IMR-90 (cell line): ENCODE measurements around the gene CKLF. TPM values are rescaled to one million over a fixed set of nuclear protein-coding genes. Genes with fewer than 3 reads are reported as not detected.

Source experiments
- ATAC-seq: fragments of 200-7000 bp; cut with Tn5 transposase; 2 replicates; pipeline ENCODE4 v1.9.1; 2020; ENCODE audit warnings: low read depth, mild to moderate bottlenecking, moderate library complexity
- BruUV-seq: library from RNA; stranded (reverse); fragments of 400-500 nt; replicated peaks from 2 replicates; lab custom pipeline; 2021; lab: Mats Ljungman, UMichigan
- CTCF ChIA-PET: fragments of 300-600 bp; formaldehyde crosslinking; extraction: SDS; loops from one replicate; lab custom pipeline; 2021; ENCODE audit warnings: antibody characterized with exemption; lab: Yijun Ruan, JAX
- POLR2A ChIA-PET: fragments of 300-600 bp; sonication (Branson Sonifier 250); formaldehyde crosslinking; loops from one replicate; lab custom pipeline; 2022; ENCODE audit warnings: antibody characterized with exemption; ENCODE audit not compliant: unreplicated experiment; lab: Charles Lee
- DNase-seq: peaks from one replicate; pipeline ENCODE4 v3.0.0; 2013
- H2AFZ ChIP-seq: replicated peaks from 2 replicates; pipeline ENCODE3; 2013; ENCODE audit warnings: low read length, mild to moderate bottlenecking; ENCODE audit not compliant: poor library complexity
- H2AK5ac ChIP-seq: 2 replicates; pipeline ENCODE4 v1.6.1; 2013; ENCODE audit warnings: low read depth, low read length, inconsistent platforms
- H2AK9ac ChIP-seq: replicated peaks from 2 replicates; pipeline ENCODE3; 2013; ENCODE audit warnings: mild to moderate bottlenecking, low read depth, low read length, moderate library complexity; ENCODE audit not compliant: poor library complexity
- H2BK120ac ChIP-seq: 2 replicates; pipeline ENCODE4 v1.6.1; 2013; ENCODE audit warnings: low read depth, low read length, inconsistent platforms
- H2BK15ac ChIP-seq: 3 replicates; pipeline ENCODE4 v1.6.1; 2013; ENCODE audit warnings: low read depth, low read length, inconsistent platforms
- H2BK20ac ChIP-seq: 2 replicates; pipeline ENCODE4 v1.6.1; 2013; ENCODE audit warnings: low read depth, mild to moderate bottlenecking, inconsistent platforms, low read length, moderate library complexity
- H2BK5ac ChIP-seq: 2 replicates; pipeline ENCODE4 v1.6.1; 2013; ENCODE audit warnings: mild to moderate bottlenecking, low read depth, low read length, inconsistent platforms; ENCODE audit not compliant: poor library complexity, severe bottlenecking
- H3K14ac ChIP-seq: replicated peaks from 2 replicates; pipeline ENCODE4 v1.6.1; 2013; ENCODE audit warnings: low read depth, low read length, inconsistent platforms
- H3K18ac ChIP-seq: 2 replicates; pipeline ENCODE4 v1.6.1; 2013; ENCODE audit warnings: low read depth, low read length, control low read depth
- H3K23ac ChIP-seq: 2 replicates; pipeline ENCODE4 v1.6.1; 2013; ENCODE audit warnings: low read depth, low read length, inconsistent platforms
- H3K27ac ChIP-seq: 2 replicates; pipeline ENCODE4 v1.5.1; 2013; ENCODE audit warnings: mild to moderate bottlenecking, control low read depth, low read length; ENCODE audit not compliant: insufficient read depth
- H3K27me3 ChIP-seq: 2 replicates; pipeline ENCODE4 v1.6.1; 2013; ENCODE audit warnings: low read length; ENCODE audit not compliant: control insufficient read depth, insufficient read depth
- H3K36me3 ChIP-seq: 2 replicates; pipeline ENCODE4 v1.6.1; 2013; ENCODE audit warnings: low read length, mixed read lengths; ENCODE audit not compliant: control insufficient read depth, insufficient read depth
- H3K4ac ChIP-seq: 2 replicates; pipeline ENCODE4 v1.6.1; 2013; ENCODE audit warnings: low read depth, low read length, inconsistent platforms
- H3K4me1 ChIP-seq: 2 replicates; pipeline ENCODE4 v1.6.1; 2013; ENCODE audit warnings: low read length, mixed read lengths; ENCODE audit not compliant: control insufficient read depth, insufficient read depth
- H3K4me2 ChIP-seq: 2 replicates; pipeline ENCODE4 v1.6.1; 2013; ENCODE audit warnings: low read depth, mild to moderate bottlenecking, control low read depth, low read length, moderate library complexity
- H3K4me3 ChIP-seq: 2 replicates; pipeline ENCODE4 v1.5.1; 2013; ENCODE audit warnings: low read depth, mild to moderate bottlenecking, control low read depth, low read length, moderate library complexity; ENCODE audit not compliant: insufficient read depth
- H3K56ac ChIP-seq: 2 replicates; pipeline ENCODE4 v1.6.1; 2013; ENCODE audit warnings: low read length, inconsistent platforms; ENCODE audit not compliant: insufficient read depth; ENCODE audit errors: extremely low read depth
- H3K79me1 ChIP-seq, 2 experiments: 2 replicates each; pipeline ENCODE4 v1.6.1; 2013; ENCODE audit warnings: low read length in 2 of 2, inconsistent platforms in 1 of 2, low read depth in 1 of 2
- H3K9ac ChIP-seq: 2 replicates; pipeline ENCODE4 v1.6.1; 2013; ENCODE audit warnings: low read depth, low read length, control low read depth
- H3K9me1 ChIP-seq: 2 replicates; pipeline ENCODE4 v1.6.1; 2013; ENCODE audit warnings: low read length, inconsistent platforms; ENCODE audit not compliant: insufficient read depth
- H3K9me3 ChIP-seq: 2 replicates; pipeline ENCODE4 v1.6.1; 2013; ENCODE audit warnings: low read length; ENCODE audit not compliant: control insufficient read depth, insufficient read depth
- H4K20me1 ChIP-seq: 2 replicates; pipeline ENCODE4 v1.6.1; 2013; ENCODE audit warnings: low read length, inconsistent platforms; ENCODE audit not compliant: insufficient read depth
- H4K5ac ChIP-seq: 2 replicates; pipeline ENCODE4 v1.6.1; 2013; ENCODE audit warnings: mild to moderate bottlenecking, low read depth, low read length, control low read depth
- H4K8ac ChIP-seq, 2 experiments: 2 replicates each; pipeline ENCODE4 v1.6.1; 2013; ENCODE audit warnings: low read depth in 2 of 2, low read length in 2 of 2, control low read depth in 1 of 2, inconsistent platforms in 1 of 2
- H4K91ac ChIP-seq: 2 replicates; pipeline ENCODE4 v1.6.1; 2013; ENCODE audit warnings: low read depth, low read length, inconsistent platforms; ENCODE audit not compliant: insufficient read depth
- BHLHE40 ChIP-seq: fragments of 150-350 bp; IDR thresholded peaks from 2 replicates; pipeline ENCODE4 v1.6.1; 2016; ENCODE audit warnings: mild to moderate bottlenecking, low read depth, low read length
- CEBPB ChIP-seq: IDR thresholded peaks from 2 replicates; pipeline ENCODE4 v1.6.1; 2012; ENCODE audit warnings: low read depth, low read length, improper control_type of control experiment
- CHD1 ChIP-seq: IDR thresholded peaks from 2 replicates; pipeline ENCODE4 v1.6.1; 2012; ENCODE audit warnings: low read depth, low read length, improper control_type of control experiment
- CTCF ChIP-seq: conservative IDR thresholded peaks from 2 replicates; pipeline ENCODE4 v1.5.1; 2012; ENCODE audit warnings: mild to moderate bottlenecking, low read depth, low read length, improper control_type of control experiment
- ELK1 ChIP-seq: fragments of 150-350 bp; IDR thresholded peaks from 2 replicates; pipeline ENCODE4 v1.6.1; 2016; ENCODE audit warnings: low read depth, mild to moderate bottlenecking, low read length, moderate library complexity, borderline replicate concordance
- FOS ChIP-seq: fragments of 150-350 bp; IDR thresholded peaks from 2 replicates; pipeline ENCODE4 v1.6.1; 2016; ENCODE audit warnings: low read depth, low read length
- MAFK ChIP-seq: IDR thresholded peaks from 2 replicates; pipeline ENCODE4 v1.6.1; 2012; ENCODE audit warnings: low read depth, low read length, improper control_type of control experiment
- MAZ ChIP-seq: IDR thresholded peaks from 2 replicates; pipeline ENCODE4 v1.6.1; 2012; ENCODE audit warnings: low read depth, mild to moderate bottlenecking, low read length, improper control_type of control experiment, moderate library complexity, borderline replicate concordance
- MXI1 ChIP-seq: IDR thresholded peaks from 2 replicates; pipeline ENCODE4 v1.6.1; 2012; ENCODE audit warnings: low read depth, mild to moderate bottlenecking, low read length, moderate library complexity, borderline replicate concordance
- NFE2L2 ChIP-seq: fragments of 150-350 bp; IDR thresholded peaks from 2 replicates; pipeline ENCODE4 v1.6.1; 2016; ENCODE audit warnings: low read depth, mild to moderate bottlenecking, low read length
- POLR2A ChIP-seq: IDR thresholded peaks from 2 replicates; pipeline ENCODE4 v1.6.1; 2012; ENCODE audit warnings: mild to moderate bottlenecking, low read depth, low read length
- RAD21 ChIP-seq: IDR thresholded peaks from 2 replicates; pipeline ENCODE4 v1.6.1; 2012; ENCODE audit warnings: low read length, improper control_type of control experiment
- RCOR1 ChIP-seq: IDR thresholded peaks from 2 replicates; pipeline ENCODE4 v1.6.1; 2012; ENCODE audit warnings: mild to moderate bottlenecking, low read length, improper control_type of control experiment; ENCODE audit not compliant: insufficient replicate concordance
- RFX5 ChIP-seq: IDR thresholded peaks from 2 replicates; pipeline ENCODE4 v1.8.0; 2012; ENCODE audit warnings: low read depth, mild to moderate bottlenecking, low read length, moderate library complexity
- SMC3 ChIP-seq: fragments of 150-350 bp; IDR thresholded peaks from 2 replicates; pipeline ENCODE4 v1.6.1; 2016; ENCODE audit warnings: low read depth, mild to moderate bottlenecking, antibody characterized with exemption, low read length, moderate library complexity
- USF2 ChIP-seq: fragments of 150-350 bp; IDR thresholded peaks from 2 replicates; pipeline ENCODE4 v1.6.1; 2017; ENCODE audit warnings: mild to moderate bottlenecking, antibody characterized with exemption, low read length, low read depth
- whole genome bisulfite sequencing, 2 experiments: methylation state at CpG; one replicate each; pipeline versions ENCODE4 v1.1.5 to v1.1.7; 2013; ENCODE audit warnings: missing lambda C conversion rate in 2 of 2; ENCODE audit not compliant: insufficient read length in 1 of 2; ENCODE audit errors: extremely low coverage in 2 of 2; 5-methylcytosine and 5-hydroxymethylcytosine counted together
- dilution Hi-C: fragments of 300-500 bp; cut with HindIII; formaldehyde crosslinking; loops from one replicate; pipeline ENCODE4 v1.14.3; 2018; ENCODE audit warnings: low sequenced_read_pairs; ENCODE audit not compliant: unreplicated experiment
- in situ Hi-C: fragments of 300-500 bp; cut with MboI; formaldehyde crosslinking; loops from 3 replicates; pipeline ENCODE4 v1.14.3; 2019; ENCODE audit warnings: low sequenced_read_pairs, inconsistent platforms, mixed read lengths
- intact Hi-C: fragments of 100-400 bp; cut with micrococcal nuclease; formaldehyde crosslinking; loops from 2 replicates; pipeline ENCODE4 v1.10.0; 2022
- polyA plus RNA-seq, 3 experiments: library from polyadenylated mRNA; depleted of rRNA; stranded (reverse); fragments of >200 nt; gene quantifications; 2 replicates each; pipeline ENCODE4 v1.2.3, GENCODE V29; 2012; ENCODE audit warnings: low replicate concordance in 1 of 3
- total RNA-seq: library from RNA; depleted of rRNA; stranded (reverse); fragments of >200 nt; gene quantifications from 2 replicates; pipeline ENCODE4 v1.2.3, GENCODE V29; 2012

CKLF gene
- total and polyA plus RNA-seq, 2 of the 4 experiments (the other 2 are of a cell fraction) = 60.8 to 92.2 TPM

- Histone ChIP-seq H3K27me3 (no peaks in the 10 kb centered on the region), H3K14ac (no peak overlapping the region), H3K18ac (no peak overlapping the region), H2AFZ (no peak overlapping the region), H3K9me3 (no peaks in the 10 kb centered on the region), H4K5ac (no peak overlapping the region), H3K4me3 (no peak overlapping the region), H4K8ac (no peak overlapping the region), H3K27ac (no peak overlapping the region), H3K9ac (no peak overlapping the region), H4K20me1 (no peaks in the 10 kb centered on the region), H2BK20ac (no peak overlapping the region), H2BK15ac (no peak overlapping the region), H3K23ac (no peak overlapping the region), H3K4me1 (no peaks in the 10 kb centered on the region), H2AK5ac (no peak overlapping the region), H4K91ac (no peak overlapping the region), H3K36me3 (peaks cover 50% of the 10 kb centered on the region), H3K79me1 (no peaks in the 10 kb centered on the region), H3K56ac (no peak overlapping the region), H2AK9ac (no peak overlapping the region), H2BK5ac (no peak overlapping the region), H3K9me1 (peaks cover 10% of the 10 kb centered on the region; the same call in 1 of the 2 replicates), H2BK120ac (no peak overlapping the region), H3K4me2 (no peak overlapping the region), H3K4ac (no peak overlapping the region)
- ATAC-seq (no peak), DNase-seq (no peak)
- 80% methylated on average over 1 of the region's 6 CpGs; no CpG with 5 or more reads in 1 of the 2 experiments for WGBS, 2 experiments
- intact Hi-C loops = no loop called here
- in situ Hi-C loops = no loop called here
- POLR2A ChIA-PET = no interaction called here
- no TSS peak for BruUV-seq
- dilution Hi-C loops = no loop called here
- CTCF ChIA-PET = no interaction called here
- TF ChIP-seq CTCF (no peak), RAD21 (no peak), RFX5 (no peak), CEBPB (no peak), BHLHE40 (no peak), SMC3 (no peak), FOS (no peak), CHD1 (no peak), ELK1 (no peak), MAZ (no peak), MAFK (no peak), MXI1 (no peak), RCOR1 (no peak), POLR2A (no peak), NFE2L2 (no peak), USF2 (no peak)
These were observed 22.9 kb upstream of the CKLF start for GRCh38 chr16:66529475-66529874.
